Measurements from ENCODE around the gene PTPN22.

Gene PTPN22

GRCh38 chr1:113835686-113836290, 35.7 kb downstream of the PTPN22 start:
- Mint-ChIP-seq H3K4me1 (no peaks in the 10 kb centered on the region), H3K27ac (no peak overlapping the region), H3K27me3 (no peaks in the 10 kb centered on the region), H3K4me3 (no peak overlapping the region), H3K9me3 (no peaks in the 10 kb centered on the region)
- no peak for ATAC-seq
- DNase-seq = no peak

GRCh38 chr1:113834716-113835115, 36.8 kb downstream of the PTPN22 start:
- no peaks in the 10 kb centered on the region for H3K9me3 Mint-ChIP-seq
- no peak for DNase-seq
- ATAC-seq = no peak
- H3K4me3 Mint-ChIP-seq = no peak overlapping the region
- no peaks in the 10 kb centered on the region for H3K27me3 Mint-ChIP-seq
- H3K4me1 Mint-ChIP-seq = no peaks in the 10 kb centered on the region
- H3K27ac Mint-ChIP-seq = no peak overlapping the region

GRCh38 chr1:113830039-113830438, 41.5 kb downstream of the PTPN22 start:
- no peak for DNase-seq
- Mint-ChIP-seq H3K27ac (no peak overlapping the region), H3K4me1 (no peaks in the 10 kb centered on the region), H3K9me3 (no peaks in the 10 kb centered on the region), H3K4me3 (no peak overlapping the region), H3K27me3 (no peaks in the 10 kb centered on the region)
- no peak for ATAC-seq

- peak; percentile 64 for ATAC-seq
- H3K27ac Mint-ChIP-seq = no peak overlapping the region
- no peak for DNase-seq
- H3K27me3 Mint-ChIP-seq = no peaks in the 10 kb centered on the region
- no peaks in the 10 kb centered on the region for H3K4me1 Mint-ChIP-seq
- H3K9me3 Mint-ChIP-seq = no peaks in the 10 kb centered on the region
- H3K4me3 Mint-ChIP-seq = no peak overlapping the region
Measured at GRCh38 chr1:113821916-113822315, 49.6 kb downstream of the PTPN22 start.

- Mint-ChIP-seq H3K9me3 (no peaks in the 10 kb centered on the region), H3K27me3 (no peaks in the 10 kb centered on the region), H3K4me1 (no peaks in the 10 kb centered on the region), H3K4me3 (no peak overlapping the region), H3K27ac (no peak overlapping the region)
- no peak for DNase-seq
- no peak for ATAC-seq
Measured at GRCh38 chr1:113818578-113818977, 52.9 kb downstream of the PTPN22 start.

- ATAC-seq = no peak
- H3K4me3 Mint-ChIP-seq = peak overlapping the region; percentile 45 to 98
- no peaks in the 10 kb centered on the region for H3K27me3 Mint-ChIP-seq
- peak overlapping the region; percentile 94 to 98 for H3K27ac Mint-ChIP-seq
- no peak for DNase-seq
- peaks cover 31% of the 10 kb centered on the region for H3K4me1 Mint-ChIP-seq
- no peaks in the 10 kb centered on the region for H3K9me3 Mint-ChIP-seq
Measured at GRCh38 chr1:113813218-113813617, 58.3 kb downstream of the PTPN22 start.

- Mint-ChIP-seq H3K4me3 (peak overlapping the region; percentile 89 to 98), H3K4me1 (peaks cover 33% of the 10 kb centered on the region), H3K27me3 (no peaks in the 10 kb centered on the region), H3K27ac (peak overlapping the region; percentile 94 to 98), H3K9me3 (no peaks in the 10 kb centered on the region)
- no peak for ATAC-seq
- DNase-seq = no peak
Measured at GRCh38 chr1:113812661-113813135, 58.8 kb downstream of the PTPN22 start.

- Mint-ChIP-seq H3K27ac (peak within 1 kb of the TSS; percentile 96 to 98), H3K4me3 (peak within 1 kb of the TSS; percentile 89 to 98), H3K9me3 (no peaks in the 10 kb centered on the region), H3K27me3 (no peaks in the 10 kb centered on the region), H3K4me1 (peaks cover 36% of the 10 kb centered on the region)
- ATAC-seq = peak; percentile 95
- DNase-seq = peak; percentile 98 to 99
Measured at GRCh38 chr1:113811888-113812660, 59.4 kb downstream of the PTPN22 start, which contains the start of gene RSBN1. Gene RSBN1, minus strand, starts transcription at chr1:113812476. Its CDS starts 64 bp downstream, at chr1:113812412.

- peaks cover 43% of the 10 kb centered on the region for H3K4me1 Mint-ChIP-seq
- ATAC-seq = peak; percentile 41
- H3K27ac Mint-ChIP-seq = peak overlapping the region; percentile 96 to 98
- H3K4me3 Mint-ChIP-seq = peak overlapping the region; percentile 89 to 98
- no peaks in the 10 kb centered on the region for H3K9me3 Mint-ChIP-seq
- peak in 1 of 2 donors; percentile 45 for DNase-seq
- no peaks in the 10 kb centered on the region for H3K27me3 Mint-ChIP-seq
Measured at GRCh38 chr1:113811156-113811887, 60.2 kb downstream of the PTPN22 start.

- Mint-ChIP-seq H3K27me3 (no peaks in the 10 kb centered on the region), H3K9me3 (no peaks in the 10 kb centered on the region), H3K4me3 (peak overlapping the region; percentile 81 to 98), H3K4me1 (peaks cover 57% of the 10 kb centered on the region), H3K27ac (peak overlapping the region; percentile 76 to 92)
- ATAC-seq = no peak
- DNase-seq = no peak
Measured at GRCh38 chr1:113809670-113810602, 61.6 kb downstream of the PTPN22 start.

- no peak for ATAC-seq
- H3K9me3 Mint-ChIP-seq = no peaks in the 10 kb centered on the region
- H3K4me1 Mint-ChIP-seq = peaks cover 70% of the 10 kb centered on the region
- DNase-seq = no peak
- peak overlapping the region; percentile 17 to 98 for H3K4me3 Mint-ChIP-seq
- H3K27ac Mint-ChIP-seq = no peak overlapping the region
- H3K27me3 Mint-ChIP-seq = no peaks in the 10 kb centered on the region
Measured at GRCh38 chr1:113808450-113809195, 62.9 kb downstream of the PTPN22 start.

- ATAC-seq (no peak), DNase-seq (no peak)
- Mint-ChIP-seq H3K4me1 (peaks cover 92% of the 10 kb centered on the region), H3K9me3 (no peaks in the 10 kb centered on the region), H3K27ac (no peak overlapping the region), H3K4me3 (no peak overlapping the region), H3K27me3 (no peaks in the 10 kb centered on the region)
Measured at GRCh38 chr1:113805639-113806038, 65.9 kb downstream of the PTPN22 start.

GRCh38 chr1:113805256-113805531, 66.3 kb downstream of the PTPN22 start:
- Mint-ChIP-seq H3K9me3 (no peaks in the 10 kb centered on the region), H3K4me1 (peaks cover 93% of the 10 kb centered on the region), H3K27ac (no peak overlapping the region), H3K27me3 (no peaks in the 10 kb centered on the region), H3K4me3 (peak overlapping the region; percentile 17 to 46)
- DNase-seq (no peak), ATAC-seq (no peak)

GRCh38 chr1:113804421-113805255, 66.9 kb downstream of the PTPN22 start:
- DNase-seq = no peak
- peak overlapping the region; percentile 41 to 46 for H3K4me3 Mint-ChIP-seq
- H3K9me3 Mint-ChIP-seq = no peaks in the 10 kb centered on the region
- peaks cover 87% of the 10 kb centered on the region for H3K4me1 Mint-ChIP-seq
- peak; percentile 60 for ATAC-seq
- H3K27ac Mint-ChIP-seq = peak overlapping the region in 1 of 2 donors; percentile 62
- H3K27me3 Mint-ChIP-seq = no peaks in the 10 kb centered on the region
